ENCODE measurements around the gene RYR3. TPM values are rescaled to one million over a fixed set of nuclear protein-coding genes. Genes with fewer than 3 reads are reported as not detected.
A peak's percentile ranks its signal among the peaks of the same experiment; 100 is the strongest.
"Not testable (repeated sequence)": the region's sequence is repeated elsewhere in the genome, so short reads cannot be mapped to it uniquely, and the experiment has no call there.

Gene RYR3
- total RNA-seq, 1 experiment from 2014 or later, result 0.84 TPM

GRCh38 chr15:33586786-33587697, 276.3 kb downstream of the RYR3 start:
- no peak for DNase-seq (ENCODE audit: low read depth)
- in situ Hi-C loops (cut with HindIII; ENCODE audit: low pct_unique_long_range_greater_than_20kb, low sequenced_read_pairs), result no loop called here

- peak; percentile 64 for DNase-seq (ENCODE audit: low read depth)
- in situ Hi-C loops (cut with HindIII; ENCODE audit: low pct_unique_long_range_greater_than_20kb, low sequenced_read_pairs), result no loop called here
Observed at GRCh38 chr15:33587773-33588172, 277.0 kb downstream of the RYR3 start.

- in situ Hi-C loops (cut with HindIII; ENCODE audit: low pct_unique_long_range_greater_than_20kb, low sequenced_read_pairs), result no loop called here
Observed at GRCh38 chr15:33592864-33593263, 282.1 kb downstream of the RYR3 start.

GRCh38 chr15:33598382-33598781, 287.6 kb downstream of the RYR3 start:
- in situ Hi-C loops (cut with HindIII; ENCODE audit: low pct_unique_long_range_greater_than_20kb, low sequenced_read_pairs), result not testable (repeated sequence)

More at GRCh38 chr15:33592864-33593263, 282.1 kb downstream of the RYR3 start:
- DNase-seq (ENCODE audit: low read depth), result no peak

GRCh38 chr15:33600212-33600611, 289.4 kb downstream of the RYR3 start:
- DNase-seq (ENCODE audit: low read depth), result no peak
- in situ Hi-C loops (cut with HindIII; ENCODE audit: low pct_unique_long_range_greater_than_20kb, low sequenced_read_pairs), result no loop called here

More at GRCh38 chr15:33598382-33598781, 287.6 kb downstream of the RYR3 start:
- DNase-seq (ENCODE audit: low read depth), result not testable (repeated sequence)

- in situ Hi-C loops (cut with HindIII; ENCODE audit: low pct_unique_long_range_greater_than_20kb, low sequenced_read_pairs), result no loop called here
Observed at GRCh38 chr15:33601461-33601860, 290.7 kb downstream of the RYR3 start.

GRCh38 chr15:33608714-33609113, 297.9 kb downstream of the RYR3 start:
- in situ Hi-C loops (cut with HindIII; ENCODE audit: low pct_unique_long_range_greater_than_20kb, low sequenced_read_pairs), result no loop called here
- DNase-seq (ENCODE audit: low read depth), result peak; percentile 8

More at GRCh38 chr15:33601461-33601860, 290.7 kb downstream of the RYR3 start:
- DNase-seq (ENCODE audit: low read depth), result no peak

- DNase-seq (ENCODE audit: low read depth), result peak; percentile 2
- in situ Hi-C loops (cut with HindIII; ENCODE audit: low pct_unique_long_range_greater_than_20kb, low sequenced_read_pairs), result no loop called here
Observed at GRCh38 chr15:33612721-33613304, 302.0 kb downstream of the RYR3 start.

GRCh38 chr15:33616475-33616874, 305.7 kb downstream of the RYR3 start:
- in situ Hi-C loops (cut with HindIII; ENCODE audit: low pct_unique_long_range_greater_than_20kb, low sequenced_read_pairs), result no loop called here

GRCh38 chr15:33618350-33618749, 307.6 kb downstream of the RYR3 start:
- DNase-seq (ENCODE audit: low read depth), result no peak
- in situ Hi-C loops (cut with HindIII; ENCODE audit: low pct_unique_long_range_greater_than_20kb, low sequenced_read_pairs), result no loop called here

More at GRCh38 chr15:33616475-33616874, 305.7 kb downstream of the RYR3 start:
- DNase-seq (ENCODE audit: low read depth), result no peak

GRCh38 chr15:33621141-33621540, 310.4 kb downstream of the RYR3 start:
- in situ Hi-C loops (cut with HindIII; ENCODE audit: low pct_unique_long_range_greater_than_20kb, low sequenced_read_pairs), result no loop called here
- no peak for DNase-seq (ENCODE audit: low read depth)

- in situ Hi-C loops (cut with HindIII; ENCODE audit: low pct_unique_long_range_greater_than_20kb, low sequenced_read_pairs), result no loop called here
- no peak for DNase-seq (ENCODE audit: low read depth)
Observed at GRCh38 chr15:33623010-33623409, 312.2 kb downstream of the RYR3 start.

GRCh38 chr15:33624439-33624838, 313.7 kb downstream of the RYR3 start:
- DNase-seq (ENCODE audit: low read depth), result no peak
- in situ Hi-C loops (cut with HindIII; ENCODE audit: low pct_unique_long_range_greater_than_20kb, low sequenced_read_pairs), result no loop called here

GRCh38 chr15:33629647-33630046, 318.9 kb downstream of the RYR3 start:
- in situ Hi-C loops (cut with HindIII; ENCODE audit: low pct_unique_long_range_greater_than_20kb, low sequenced_read_pairs), result no loop called here
- no peak for DNase-seq (ENCODE audit: low read depth)

- in situ Hi-C loops (cut with HindIII; ENCODE audit: low pct_unique_long_range_greater_than_20kb, low sequenced_read_pairs), result no loop called here
- no peak for DNase-seq (ENCODE audit: low read depth)
Observed at GRCh38 chr15:33636234-33636633, 325.5 kb downstream of the RYR3 start.

GRCh38 chr15:33636958-33637357, 326.2 kb downstream of the RYR3 start:
- no peak for DNase-seq (ENCODE audit: low read depth)
- in situ Hi-C loops (cut with HindIII; ENCODE audit: low pct_unique_long_range_greater_than_20kb, low sequenced_read_pairs), result no loop called here

GRCh38 chr15:33638453-33638852, 327.7 kb downstream of the RYR3 start:
- in situ Hi-C loops (cut with HindIII; ENCODE audit: low pct_unique_long_range_greater_than_20kb, low sequenced_read_pairs), result no loop called here
- DNase-seq (ENCODE audit: low read depth), result no peak

- in situ Hi-C loops (cut with HindIII; ENCODE audit: low pct_unique_long_range_greater_than_20kb, low sequenced_read_pairs), result no loop called here
Observed at GRCh38 chr15:33639051-33639450, 328.3 kb downstream of the RYR3 start.

GRCh38 chr15:33639456-33639855, 328.7 kb downstream of the RYR3 start:
- no peak for DNase-seq (ENCODE audit: low read depth)
- in situ Hi-C loops (cut with HindIII; ENCODE audit: low pct_unique_long_range_greater_than_20kb, low sequenced_read_pairs), result no loop called here

More at GRCh38 chr15:33639051-33639450, 328.3 kb downstream of the RYR3 start:
- no peak for DNase-seq (ENCODE audit: low read depth)
